GM18951 (cell line): ENCODE measurements around the gene CBX6.
"Not testable (repeated sequence)": the region's sequence is repeated elsewhere in the genome, so short reads cannot be mapped to it uniquely, and the experiment has no call there.

Experiments
- POLR2A ChIP-seq: IDR thresholded peaks from 4 replicates; pipeline ENCODE4 v1.6.1; 2011; ENCODE audit warnings: mild to moderate bottlenecking; ENCODE audit not compliant: insufficient read length, insufficient read depth; ENCODE audit errors: extremely low read depth
- in situ Hi-C: fragments of 300-500 bp; cut with MboI; formaldehyde crosslinking; loops from one replicate; pipeline ENCODE4 v1.12.0; 2022; ENCODE audit warnings: low sequenced_read_pairs, mixed read lengths, inconsistent platforms; ENCODE audit not compliant: unreplicated experiment

Gene CBX6

GRCh38 chr22:38861927-38862326 lies 10.1 kb downstream of the CBX6 start:
- in situ Hi-C loops: no loop called here

GRCh38 chr22:38861170-38861876 lies 10.7 kb downstream of the CBX6 start:
- in situ Hi-C loops: no loop called here
- TF ChIP-seq POLR2A: peak; percentile 5

More at GRCh38 chr22:38861927-38862326, 10.1 kb downstream of the CBX6 start:
- TF ChIP-seq POLR2A: no peak

DNA sequence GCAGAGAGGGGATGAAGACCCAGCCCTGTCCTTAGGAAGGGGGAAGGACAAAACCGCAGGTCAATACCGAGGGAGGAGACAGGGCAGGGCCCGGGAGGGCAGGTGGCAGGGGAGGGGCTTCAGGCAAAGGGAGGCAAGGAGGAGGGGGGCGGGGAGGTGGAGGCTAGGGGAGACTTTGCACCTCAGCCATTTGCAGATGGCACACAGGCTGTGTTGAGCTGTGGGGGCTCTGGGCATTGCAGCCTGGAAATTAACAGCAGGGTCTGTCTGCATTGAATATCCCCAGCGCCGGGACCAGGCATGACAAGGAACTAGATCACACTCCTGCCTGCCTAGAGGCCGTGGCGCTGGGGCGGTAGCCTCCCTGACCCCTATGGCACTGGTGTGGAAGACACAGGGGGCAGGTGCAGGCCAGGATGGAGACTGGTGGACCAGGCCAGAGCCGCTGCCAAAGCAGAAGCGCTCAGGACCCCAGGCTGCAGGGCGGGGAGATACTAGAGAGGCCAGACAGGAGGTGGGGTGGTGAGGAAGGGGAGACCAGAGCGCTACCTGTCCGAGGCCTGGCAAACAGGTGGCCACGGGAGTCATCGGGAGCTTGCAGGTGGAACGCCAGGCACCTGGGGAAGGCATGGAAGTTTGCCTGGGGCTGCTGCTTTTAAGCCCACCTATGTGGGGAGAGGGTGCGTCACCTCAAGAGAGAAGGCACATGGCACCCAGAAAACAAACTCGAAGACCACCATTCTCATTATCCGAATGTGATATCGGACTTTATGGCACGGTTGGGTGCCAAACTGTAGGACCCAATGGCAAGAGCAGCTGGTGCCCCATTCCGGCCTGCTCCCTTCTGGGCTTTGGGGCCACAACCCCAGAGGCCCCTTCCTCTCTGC lies 11.5 kb downstream of the CBX6 start:
- no peak for TF ChIP-seq POLR2A
- in situ Hi-C loops: no loop called here

GRCh38 chr22:38859581-38860282 lies 12.3 kb downstream of the CBX6 start:
- in situ Hi-C loops: no loop called here
- no peak for TF ChIP-seq POLR2A

GRCh38 chr22:38858492-38858891 lies 13.5 kb downstream of the CBX6 start:
- in situ Hi-C loops: no loop called here
- no peak for TF ChIP-seq POLR2A

- in situ Hi-C loops: not testable (repeated sequence)
Measured at GRCh38 chr22:38854476-38854875, 17.5 kb downstream of the CBX6 start.

DNA sequence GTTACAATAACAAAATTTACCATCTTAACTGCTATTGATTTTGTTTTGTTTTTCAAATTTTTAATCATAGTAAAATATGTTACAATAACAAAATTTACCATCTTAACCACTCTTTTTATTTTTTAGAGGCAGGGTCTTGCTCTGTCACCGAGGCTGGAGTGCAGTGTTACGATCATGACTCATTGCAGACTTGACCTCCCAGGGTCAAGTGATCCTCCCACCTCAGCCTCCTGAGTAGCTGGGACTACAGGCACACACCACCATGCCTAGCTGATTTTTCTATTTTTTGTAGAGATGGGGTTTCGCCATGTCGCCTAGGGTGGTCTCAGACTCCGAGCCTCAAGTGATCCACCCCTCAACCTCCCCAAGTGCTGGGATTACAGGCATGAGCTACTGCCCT lies 18.1 kb downstream of the CBX6 start:
- in situ Hi-C loops: not testable (repeated sequence)

DNA sequence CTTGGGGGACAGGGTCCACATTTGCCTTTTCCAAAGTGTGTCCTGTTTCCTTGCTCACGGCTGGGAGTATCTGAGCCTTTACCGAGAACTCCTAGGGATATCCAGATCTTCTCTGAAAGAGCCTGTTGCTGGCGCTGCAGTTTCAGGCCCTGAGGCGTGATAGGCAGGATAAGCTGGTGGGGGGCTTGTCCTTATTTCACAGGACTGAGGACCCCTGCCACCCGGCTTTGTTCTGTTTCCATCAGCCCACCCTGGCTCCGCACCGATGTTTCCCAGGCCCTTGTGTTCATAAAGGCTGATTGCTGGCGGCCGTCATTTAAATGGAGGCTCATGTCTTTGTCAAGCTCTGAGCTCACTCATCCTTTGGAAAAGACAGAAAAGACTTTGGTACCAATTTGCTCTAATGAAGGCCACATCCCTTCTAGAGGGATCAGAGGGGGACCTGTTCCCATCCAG lies 18.8 kb downstream of the CBX6 start:
- in situ Hi-C loops: no loop called here
- no peak for TF ChIP-seq POLR2A

- no peak for TF ChIP-seq POLR2A
- in situ Hi-C loops: no loop called here
Measured at GRCh38 chr22:38852522-38852921, 19.5 kb downstream of the CBX6 start.

GRCh38 chr22:38850941-38851849 lies 20.8 kb downstream of the CBX6 start:
- in situ Hi-C loops: no loop called here
- no peak for TF ChIP-seq POLR2A

DNA sequence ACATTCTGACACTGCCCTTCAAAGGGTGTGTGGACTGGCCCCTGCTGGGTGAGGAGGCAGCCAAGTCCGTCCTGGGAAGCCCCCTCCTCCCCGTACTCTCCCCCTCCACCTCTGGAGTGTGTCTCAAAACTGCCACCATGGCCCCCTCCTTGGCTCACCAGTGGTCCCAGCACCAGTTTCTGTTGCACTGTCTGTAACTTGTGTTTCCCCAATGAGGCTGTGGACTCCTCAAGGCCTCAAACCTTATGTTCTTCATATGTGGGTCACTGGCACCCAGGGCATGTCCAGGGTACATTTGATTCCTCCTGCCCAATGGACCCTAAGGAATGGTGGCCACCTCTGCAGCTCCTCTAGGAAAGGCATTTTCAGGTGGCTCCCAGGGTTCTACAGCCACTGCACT lies 21.6 kb downstream of the CBX6 start:
- in situ Hi-C loops: no loop called here
- no peak for TF ChIP-seq POLR2A

- in situ Hi-C loops: no loop called here
- no peak for TF ChIP-seq POLR2A
Measured at GRCh38 chr22:38849811-38850210, 22.2 kb downstream of the CBX6 start.
